Stimulated activated effector memory CD8-positive, alpha-beta T cell treated with anti-CD3 and anti-CD28 coated beads, Interleukin-12 subunit alpha, Interleukin-12 subunit beta, amount 100 ng/mL, for 72 hours (primary cell): ENCODE measurements around the gene PSRC1.
"Not testable (repeated sequence)": the region's sequence is repeated elsewhere in the genome, so short reads cannot be mapped to it uniquely, and the experiment has no call there.

Experiments
- ATAC-seq: fragments of 150-1000 bp; cut with Tn5 transposase; 2 replicates; pipeline ENCODE4 v1.10.0; 2021
- DNase-seq, 2 donors: peaks; one replicate each; pipeline ENCODE4 v3.0.0; 2021 to 2022; ENCODE audit warnings: low spot score in 2 of 2
- H3K27ac Mint-ChIP-seq: one replicate; pipeline ENCODE4 v1.8.0; 2022; ENCODE audit warnings: mild to moderate bottlenecking, mixed read lengths
- H3K36me3 Mint-ChIP-seq: one replicate; pipeline ENCODE4 v1.8.0; 2022; ENCODE audit warnings: mild to moderate bottlenecking, mixed read lengths
- H3K4me1 Mint-ChIP-seq: one replicate; pipeline ENCODE4 v1.8.0; 2022; ENCODE audit warnings: mixed read lengths
- H3K4me3 Mint-ChIP-seq: one replicate; pipeline ENCODE4 v1.8.0; 2022; ENCODE audit warnings: mild to moderate bottlenecking, mixed read lengths
- H3K9me3 Mint-ChIP-seq: one replicate; pipeline ENCODE4 v1.8.0; 2022; ENCODE audit warnings: mixed read lengths

The PSRC1 gene

GRCh38 chr1:109282952-109283747 is at the start of gene PSRC1:
TSS of gene PSRC1 (minus strand) at chr1:109283145.
- Mint-ChIP-seq H3K27ac (peak within 1 kb of the TSS; percentile 92), H3K9me3 (no peaks in the 10 kb centered on the region)
- ATAC-seq: peak; percentile 96

GRCh38 chr1:109331113-109331512 is 48.2 kb upstream of the PSRC1 start:
- H3K4me1 Mint-ChIP-seq: no peaks in the 10 kb centered on the region
- H3K36me3 Mint-ChIP-seq: no peaks in the 10 kb centered on the region
- H3K27ac Mint-ChIP-seq: no peak overlapping the region
- no peak overlapping the region for H3K4me3 Mint-ChIP-seq
- peaks cover 8% of the 10 kb centered on the region for H3K9me3 Mint-ChIP-seq
- ATAC-seq (no peak), DNase-seq (no peak)

More at GRCh38 chr1:109282952-109283747, at the start of gene PSRC1:
- H3K4me1 Mint-ChIP-seq: peaks cover 14% of the 10 kb centered on the region
- H3K36me3 Mint-ChIP-seq: peaks cover 17% of the 10 kb centered on the region
- H3K4me3 Mint-ChIP-seq: peak within 1 kb of the TSS; percentile 94
- DNase-seq: peak; percentile 83 to 98

GRCh38 chr1:109327285-109327684 is 44.3 kb upstream of the PSRC1 start:
- Mint-ChIP-seq H3K4me1 (no peaks in the 10 kb centered on the region), H3K4me3 (no peak overlapping the region), H3K36me3 (no peaks in the 10 kb centered on the region), H3K9me3 (peaks cover 6% of the 10 kb centered on the region), H3K27ac (no peak overlapping the region)
- no peak for DNase-seq
- no peak for ATAC-seq

- Mint-ChIP-seq H3K4me1 (no peaks in the 10 kb centered on the region), H3K27ac (no peak overlapping the region), H3K36me3 (no peaks in the 10 kb centered on the region), H3K9me3 (no peaks in the 10 kb centered on the region), H3K4me3 (no peak overlapping the region)
- ATAC-seq: no peak
- DNase-seq: no peak
These were observed 40.0 kb upstream of the PSRC1 start for GRCh38 chr1:109322974-109323373.

GRCh38 chr1:109319114-109319513 is 36.2 kb upstream of the PSRC1 start:
- Mint-ChIP-seq H3K9me3 (no peaks in the 10 kb centered on the region), H3K4me1 (no peaks in the 10 kb centered on the region), H3K27ac (no peak overlapping the region), H3K36me3 (no peaks in the 10 kb centered on the region), H3K4me3 (no peak overlapping the region)
- no peak for DNase-seq
- no peak for ATAC-seq

- Mint-ChIP-seq H3K36me3 (no peaks in the 10 kb centered on the region), H3K4me1 (no peaks in the 10 kb centered on the region), H3K27ac (no peak overlapping the region), H3K4me3 (no peak overlapping the region), H3K9me3 (no peaks in the 10 kb centered on the region)
- ATAC-seq (no peak), DNase-seq (no peak)
These were observed 33.6 kb upstream of the PSRC1 start for GRCh38 chr1:109316506-109316905.

- DNase-seq: no peak
- no peak overlapping the region for H3K4me3 Mint-ChIP-seq
- H3K36me3 Mint-ChIP-seq: no peaks in the 10 kb centered on the region
- no peaks in the 10 kb centered on the region for H3K4me1 Mint-ChIP-seq
- no peak for ATAC-seq
- no peak overlapping the region for H3K27ac Mint-ChIP-seq
- H3K9me3 Mint-ChIP-seq: no peaks in the 10 kb centered on the region
These were observed 32.3 kb upstream of the PSRC1 start for GRCh38 chr1:109315288-109315687.

GRCh38 chr1:109314795-109315194 is 31.9 kb upstream of the PSRC1 start:
- Mint-ChIP-seq H3K4me1 (no peaks in the 10 kb centered on the region), H3K27ac (no peak overlapping the region), H3K9me3 (no peaks in the 10 kb centered on the region), H3K4me3 (no peak overlapping the region), H3K36me3 (no peaks in the 10 kb centered on the region)
- DNase-seq: no peak
- ATAC-seq: no peak

GRCh38 chr1:109312978-109313775 is 30.2 kb upstream of the PSRC1 start:
- no peaks in the 10 kb centered on the region for H3K4me1 Mint-ChIP-seq
- no peak for ATAC-seq
- no peaks in the 10 kb centered on the region for H3K36me3 Mint-ChIP-seq
- no peaks in the 10 kb centered on the region for H3K9me3 Mint-ChIP-seq
- H3K27ac Mint-ChIP-seq: no peak overlapping the region
- DNase-seq: no peak
- no peak overlapping the region for H3K4me3 Mint-ChIP-seq

- Mint-ChIP-seq H3K4me3 (no peak overlapping the region), H3K9me3 (no peaks in the 10 kb centered on the region), H3K4me1 (no peaks in the 10 kb centered on the region), H3K36me3 (no peaks in the 10 kb centered on the region), H3K27ac (no peak overlapping the region)
- no peak for DNase-seq
- ATAC-seq: no peak
These were observed 29.3 kb upstream of the PSRC1 start for GRCh38 chr1:109312246-109312645.

- Mint-ChIP-seq H3K4me1 (no peaks in the 10 kb centered on the region), H3K36me3 (no peaks in the 10 kb centered on the region), H3K4me3 (no peak overlapping the region), H3K27ac (no peak overlapping the region), H3K9me3 (no peaks in the 10 kb centered on the region)
- DNase-seq (no peak), ATAC-seq (no peak)
These were observed 26.4 kb upstream of the PSRC1 start for GRCh38 chr1:109309347-109309746.

- Mint-ChIP-seq H3K36me3 (no peaks in the 10 kb centered on the region), H3K9me3 (no peaks in the 10 kb centered on the region), H3K27ac (no peak overlapping the region), H3K4me3 (no peak overlapping the region), H3K4me1 (no peaks in the 10 kb centered on the region)
- ATAC-seq (peak; percentile 50), DNase-seq (no peak)
These were observed 24.5 kb upstream of the PSRC1 start for GRCh38 chr1:109307274-109308021.

- Mint-ChIP-seq H3K27ac (no peak within 1 kb of the TSS), H3K9me3 (no peaks in the 10 kb centered on the region), H3K4me1 (no peaks in the 10 kb centered on the region), H3K36me3 (no peaks in the 10 kb centered on the region), H3K4me3 (no peak within 1 kb of the TSS)
- ATAC-seq (no peak), DNase-seq (no peak)
These were observed 23.9 kb upstream of the PSRC1 start, which contains the start of gene MYBPHL for GRCh38 chr1:109306832-109307273. TSS of gene MYBPHL (minus strand) at chr1:109307011. CDS start at chr1:109306991, 20 bp downstream.

GRCh38 chr1:109305991-109306390 is 23.0 kb upstream of the PSRC1 start:
- H3K4me3 Mint-ChIP-seq, H3K36me3 Mint-ChIP-seq, ATAC-seq, H3K4me1 Mint-ChIP-seq, H3K27ac Mint-ChIP-seq, DNase-seq, H3K9me3 Mint-ChIP-seq: not testable (repeated sequence)

GRCh38 chr1:109304226-109304920 is 21.4 kb upstream of the PSRC1 start:
- Mint-ChIP-seq H3K4me1 (no peaks in the 10 kb centered on the region), H3K4me3 (no peak overlapping the region), H3K36me3 (no peaks in the 10 kb centered on the region), H3K27ac (no peak overlapping the region), H3K9me3 (no peaks in the 10 kb centered on the region)
- no peak for DNase-seq
- no peak for ATAC-seq
